Activated B cell treated with CpG ODN at 0.5 μM for 24 hours (primary cell): ENCODE data around the gene CYP39A1. TPM values are rescaled to one million over a fixed set of nuclear protein-coding genes. Genes with fewer than 3 reads are reported as not detected.

Source experiments
- ATAC-seq: fragments of 200-7000 bp; cut with Tn5 transposase; one replicate; pipeline ENCODE4 v1.10.0; 2021; ENCODE audit warnings: low read depth, mild to moderate bottlenecking, moderate library complexity
- CTCF ChIA-PET: fragments of 350-600 bp; sonication (Branson Sonifier 250); formaldehyde crosslinking; loops from one replicate; lab custom pipeline; 2021; ENCODE audit warnings: antibody characterized with exemption; lab: Charles Lee
- POLR2A ChIA-PET: fragments of 350-600 bp; sonication (Branson Sonifier 250); formaldehyde crosslinking; loops from one replicate; lab custom pipeline; 2021; ENCODE audit warnings: antibody characterized with exemption; lab: Charles Lee
- DNase-seq: peaks from one replicate; pipeline ENCODE4 v3.0.0; 2022
- H3K27ac Mint-ChIP-seq: one replicate; pipeline ENCODE4 v1.8.0; 2020; ENCODE audit warnings: mixed read lengths
- H3K27me3 Mint-ChIP-seq: one replicate; pipeline ENCODE4 v1.8.0; 2021; ENCODE audit warnings: mixed read lengths
- H3K36me3 Mint-ChIP-seq: one replicate; pipeline ENCODE4 v1.8.0; 2021; ENCODE audit warnings: low read depth, mixed read lengths
- H3K4me1 Mint-ChIP-seq: one replicate; pipeline ENCODE4 v1.8.0; 2021; ENCODE audit warnings: mixed read lengths
- H3K4me3 Mint-ChIP-seq: one replicate; pipeline ENCODE4 v1.8.0; 2020; ENCODE audit warnings: mild to moderate bottlenecking, mixed read lengths
- H3K9me3 Mint-ChIP-seq: one replicate; pipeline ENCODE4 v1.8.0; 2020; ENCODE audit warnings: mixed read lengths
- CTCF ChIP-seq: fragments of 200-600 bp; IDR thresholded peaks from one replicate; pipeline ENCODE4 v1.8.0; 2022; ENCODE audit warnings: antibody characterized with exemption, mild to moderate bottlenecking
- intact Hi-C: fragments of 100-400 bp; cut with micrococcal nuclease; formaldehyde crosslinking; loops from one replicate; pipeline ENCODE4 v1.15.1; 2024
- total RNA-seq: library from RNA; stranded (reverse); gene quantifications from 2 replicates; pipeline ENCODE4 v1.2.3, GENCODE V29; 2022

Gene CYP39A1
- total RNA-seq, 1 donor from 2014 or later, result not detected

- Mint-ChIP-seq H3K4me3 (no peak overlapping the region), H3K27ac (no peak overlapping the region), H3K36me3 (no peaks in the 10 kb centered on the region), H3K4me1 (no peaks in the 10 kb centered on the region), H3K27me3 (peaks cover 9% of the 10 kb centered on the region), H3K9me3 (no peaks in the 10 kb centered on the region)
- TF ChIP-seq CTCF, result no peak
- CTCF ChIA-PET, result no interaction called here
- POLR2A ChIA-PET, result no interaction called here
- DNase-seq (no peak), ATAC-seq (no peak)
- intact Hi-C loops, result no loop called here
Observed at GRCh38 chr6:46528961-46529750, 123.5 kb downstream of the CYP39A1 start.

GRCh38 chr6:46526607-46527006 is 126.0 kb downstream of the CYP39A1 start:
- Mint-ChIP-seq H3K4me1 (no peaks in the 10 kb centered on the region), H3K27ac (no peak overlapping the region), H3K36me3 (no peaks in the 10 kb centered on the region), H3K27me3 (peaks cover 9% of the 10 kb centered on the region), H3K9me3 (no peaks in the 10 kb centered on the region), H3K4me3 (no peak overlapping the region)
- DNase-seq (no peak), ATAC-seq (no peak)
- TF ChIP-seq CTCF, result no peak
- ChIA-PET POLR2A (no interaction called here), CTCF (no interaction called here)
- intact Hi-C loops, result no loop called here

GRCh38 chr6:46525583-46525982 is 127.0 kb downstream of the CYP39A1 start:
- no peak for ATAC-seq
- Mint-ChIP-seq H3K9me3 (no peaks in the 10 kb centered on the region), H3K27me3 (peaks cover 9% of the 10 kb centered on the region), H3K27ac (no peak overlapping the region), H3K4me1 (no peaks in the 10 kb centered on the region), H3K36me3 (no peaks in the 10 kb centered on the region), H3K4me3 (no peak overlapping the region)
- intact Hi-C loops, result no loop called here
- ChIA-PET CTCF (no interaction called here), POLR2A (no interaction called here)
- no peak for TF ChIP-seq CTCF
- DNase-seq, result no peak

GRCh38 chr6:46521464-46521971 is 131.1 kb downstream of the CYP39A1 start:
- Mint-ChIP-seq H3K4me3 (no peak overlapping the region), H3K9me3 (no peaks in the 10 kb centered on the region), H3K27ac (no peak overlapping the region), H3K27me3 (no peaks in the 10 kb centered on the region), H3K36me3 (no peaks in the 10 kb centered on the region), H3K4me1 (no peaks in the 10 kb centered on the region)
- no peak for DNase-seq
- intact Hi-C loops, result no loop called here
- no peak for TF ChIP-seq CTCF
- ATAC-seq, result no peak
- CTCF ChIA-PET, result no interaction called here
- POLR2A ChIA-PET, result no interaction called here

- Mint-ChIP-seq H3K36me3 (no peaks in the 10 kb centered on the region), H3K27me3 (peaks cover 2% of the 10 kb centered on the region), H3K4me3 (no peak overlapping the region), H3K4me1 (no peaks in the 10 kb centered on the region), H3K27ac (no peak overlapping the region), H3K9me3 (no peaks in the 10 kb centered on the region)
- DNase-seq (no peak), ATAC-seq (no peak)
- no peak for TF ChIP-seq CTCF
- intact Hi-C loops, result no loop called here
- ChIA-PET CTCF (no interaction called here), POLR2A (no interaction called here)
Observed at GRCh38 chr6:46517202-46517601, 135.4 kb downstream of the CYP39A1 start.
